ENCODE data around the gene AIFM1.

Gene AIFM1

GRCh38 chrX:130082244-130083106, 83.2 kb downstream of the AIFM1 start:
- H3K4me3 Mint-ChIP-seq = peak overlapping the region; percentile 43
- H3K36me3 Mint-ChIP-seq (ENCODE audit: low read depth) = no peaks in the 10 kb centered on the region
- H3K9me3 Mint-ChIP-seq = no peaks in the 10 kb centered on the region
- peak; percentile 67 for DNase-seq
- H3K27me3 Mint-ChIP-seq = no peaks in the 10 kb centered on the region
- peak overlapping the region; percentile 80 for H3K27ac Mint-ChIP-seq
- peak; percentile 65 for ATAC-seq
- peaks cover 63% of the 10 kb centered on the region for H3K4me1 Mint-ChIP-seq

GRCh38 chrX:130081421-130082045, 84.1 kb downstream of the AIFM1 start:
- ATAC-seq (no peak), DNase-seq (no peak)
- Mint-ChIP-seq H3K36me3 (ENCODE audit: low read depth) (no peaks in the 10 kb centered on the region), H3K4me1 (peaks cover 57% of the 10 kb centered on the region), H3K27me3 (no peaks in the 10 kb centered on the region), H3K27ac (peak overlapping the region; percentile 80), H3K9me3 (no peaks in the 10 kb centered on the region), H3K4me3 (no peak overlapping the region)

- H3K9me3 Mint-ChIP-seq = no peaks in the 10 kb centered on the region
- ATAC-seq (no peak), DNase-seq (no peak)
- no peak overlapping the region for H3K27ac Mint-ChIP-seq
- no peak overlapping the region for H3K4me3 Mint-ChIP-seq
- peaks cover 51% of the 10 kb centered on the region for H3K4me1 Mint-ChIP-seq
- no peaks in the 10 kb centered on the region for H3K27me3 Mint-ChIP-seq
- no peaks in the 10 kb centered on the region for H3K36me3 Mint-ChIP-seq (ENCODE audit: low read depth)
These were observed 84.8 kb downstream of the AIFM1 start for GRCh38 chrX:130080791-130081367.

GRCh38 chrX:130079824-130080406, 85.7 kb downstream of the AIFM1 start:
- DNase-seq (peak; percentile 59), ATAC-seq (no peak)
- Mint-ChIP-seq H3K4me1 (peaks cover 41% of the 10 kb centered on the region), H3K27me3 (no peaks in the 10 kb centered on the region), H3K9me3 (no peaks in the 10 kb centered on the region), H3K4me3 (no peak overlapping the region), H3K36me3 (ENCODE audit: low read depth) (no peaks in the 10 kb centered on the region), H3K27ac (peak overlapping the region; percentile 46)

Data from activated naive CD8-positive, alpha-beta T cell treated with anti-CD3 and anti-CD28 coated beads, Interleukin-2, amount 50 U/mL, for 24 hours (primary cell).